Neuronal stem cell (in vitro differentiated cells): ENCODE measurements around the gene MAPK7. TPM values are rescaled to one million over a fixed set of nuclear protein-coding genes. Genes with fewer than 3 reads are reported as not detected.
A peak's percentile ranks its signal among the peaks of the same experiment; 100 is the strongest.

Experiments
- DNase-seq: peaks from one replicate; pipeline ENCODE4 v3.0.0-alpha.2; 2013; ENCODE audit warnings: low spot score
- H2AFZ ChIP-seq: one replicate; pipeline ENCODE4 v1.6.1; 2013; ENCODE audit warnings: mild to moderate bottlenecking, low read length, inconsistent platforms
- H2AK5ac ChIP-seq: 2 replicates; pipeline ENCODE4 v1.6.1; 2013; ENCODE audit warnings: low read depth, mild to moderate bottlenecking, inconsistent platforms, low read length, moderate library complexity, mixed read lengths
- H2BK120ac ChIP-seq: 2 replicates; pipeline ENCODE4 v1.6.1; 2013; ENCODE audit warnings: low read depth, mild to moderate bottlenecking, inconsistent platforms, low read length, moderate library complexity, mixed read lengths
- H2BK12ac ChIP-seq: one replicate; pipeline ENCODE4 v1.6.1; 2013; ENCODE audit warnings: low read length, inconsistent platforms
- H2BK15ac ChIP-seq: 2 replicates; pipeline ENCODE4 v1.6.1; 2013; ENCODE audit warnings: mild to moderate bottlenecking, low read length, inconsistent platforms, mixed read lengths
- H2BK5ac ChIP-seq: one replicate; pipeline ENCODE4 v1.6.1; 2013; ENCODE audit warnings: inconsistent platforms, mild to moderate bottlenecking, low read length, moderate library complexity
- H3K14ac ChIP-seq: one replicate; pipeline ENCODE4 v1.6.1; 2013; ENCODE audit warnings: low read length, inconsistent platforms
- H3K18ac ChIP-seq: 2 replicates; pipeline ENCODE4 v1.6.1; 2013; ENCODE audit warnings: low read length, inconsistent platforms
- H3K23ac ChIP-seq: 2 replicates; pipeline ENCODE4 v1.6.1; 2013; ENCODE audit warnings: low read depth, mild to moderate bottlenecking, mixed read lengths, low read length, inconsistent platforms; ENCODE audit not compliant: poor library complexity
- H3K27ac ChIP-seq: replicated peaks from 3 replicates; pipeline ENCODE4 v1.5.1; 2013; ENCODE audit warnings: low read length, inconsistent platforms
- H3K27me3 ChIP-seq, 3 experiments: 2 replicates each; pipeline ENCODE4 v1.6.1; 2013; ENCODE audit warnings: low read length in 3 of 3, mild to moderate bottlenecking in 2 of 3, inconsistent platforms in 1 of 3, low read depth in 1 of 3, mixed read lengths in 1 of 3, moderate library complexity in 1 of 3; ENCODE audit not compliant: control insufficient read depth in 3 of 3, insufficient read depth in 3 of 3
- H3K36me3 ChIP-seq, 2 donors: replicated peaks in 1 of 2; 2 replicates each; pipeline ENCODE4 v1.6.1; 2013; ENCODE audit warnings: low read length in 2 of 2; ENCODE audit not compliant: control insufficient read depth in 2 of 2, insufficient read depth in 2 of 2
- H3K4ac ChIP-seq: 2 replicates; pipeline ENCODE4 v1.6.1; 2013; ENCODE audit warnings: inconsistent platforms, mild to moderate bottlenecking, low read length, moderate library complexity
- H3K4me1 ChIP-seq, 2 donors: 1 replicate in 1 of 2; 2 replicates in 1 of 2; pipeline ENCODE4 v1.6.1; 2013; ENCODE audit warnings: low read length in 2 of 2, low read depth in 1 of 2; ENCODE audit not compliant: control insufficient read depth in 2 of 2, insufficient read depth in 1 of 2
- H3K4me2 ChIP-seq: one replicate; pipeline ENCODE4 v1.6.1; 2013; ENCODE audit warnings: mild to moderate bottlenecking, low read length, inconsistent platforms; ENCODE audit not compliant: insufficient read depth, poor library complexity, severe bottlenecking
- H3K4me3 ChIP-seq, 2 donors: 2 replicates each; pipeline ENCODE4 v1.5.1; 2013; ENCODE audit warnings: low read length in 2 of 2, mild to moderate bottlenecking in 2 of 2, inconsistent platforms in 1 of 2, moderate library complexity in 1 of 2
- H3K79me1 ChIP-seq: one replicate; pipeline ENCODE4 v1.6.1; 2013; ENCODE audit warnings: low read depth, mild to moderate bottlenecking, inconsistent platforms, low read length, moderate library complexity
- H3K9ac ChIP-seq: one replicate; pipeline ENCODE4 v1.6.1; 2013; ENCODE audit warnings: mild to moderate bottlenecking, low read depth, low read length, inconsistent platforms; ENCODE audit not compliant: poor library complexity
- H3K9me3 ChIP-seq, 2 donors: replicated peaks in 1 of 2; 2 replicates each; pipeline versions ENCODE3 to v1.6.1; 2013; ENCODE audit warnings: low read length in 2 of 2, mild to moderate bottlenecking in 2 of 2, inconsistent platforms in 1 of 2, low read depth in 1 of 2, mixed read lengths in 1 of 2, moderate library complexity in 1 of 2; ENCODE audit not compliant: control insufficient read depth in 2 of 2, insufficient read depth in 1 of 2
- H4K8ac ChIP-seq: one replicate; pipeline ENCODE4 v1.6.1; 2013; ENCODE audit warnings: low read depth, mild to moderate bottlenecking, inconsistent platforms, low read length, moderate library complexity
- H4K91ac ChIP-seq: one replicate; pipeline ENCODE4 v1.6.1; 2013; ENCODE audit warnings: low read length, low read depth, mild to moderate bottlenecking, inconsistent platforms; ENCODE audit not compliant: poor library complexity
- WGBS, 2 donors: extraction: QIAGEN DNeasy Blood & Tissue Kit; methylation state at CpG; one replicate each; pipeline ENCODE4 v1.1.7; 2013; ENCODE audit warnings: missing lambda C conversion rate in 2 of 2, mixed read lengths in 1 of 2; ENCODE audit not compliant: insufficient read length in 2 of 2, insufficient replicate concordance in 1 of 2; ENCODE audit errors: extremely low coverage in 2 of 2; 5-methylcytosine and 5-hydroxymethylcytosine counted together
- small RNA-seq: library from polyadenylated mRNA; stranded (forward); fragments of <200 nt; extraction: miRNeasy Mini kit (QIAGEN cat#:217004); gene quantifications from one replicate; pipeline ENCODE3, GENCODE V24; 2013; ENCODE audit not compliant: insufficient read depth

The MAPK7 gene

DNA sequence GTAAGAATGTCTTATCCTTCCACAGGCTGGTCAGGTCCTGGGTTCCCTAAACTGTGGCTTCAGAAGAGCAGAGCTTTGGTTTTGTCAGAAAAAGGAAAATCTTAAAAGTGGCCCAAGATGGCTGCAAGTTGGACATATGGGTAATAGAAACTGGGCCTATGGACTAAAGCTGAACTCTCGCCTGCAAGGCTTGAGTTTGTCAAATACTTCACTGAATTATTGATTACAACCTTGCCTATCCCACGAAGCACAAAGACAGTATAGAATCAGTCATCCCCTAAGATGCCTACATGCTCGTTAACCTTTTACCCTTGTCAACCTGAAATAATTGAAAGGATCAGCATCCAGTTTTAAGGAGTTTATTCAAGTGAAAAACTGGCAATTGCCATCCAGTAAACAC lies 53.4 kb downstream of the MAPK7 start:
- no peaks in the 10 kb centered on the region for H3K36me3 ChIP-seq
- no peak overlapping the region for H2BK5ac ChIP-seq
- no peak overlapping the region for H2AK5ac ChIP-seq
- H3K27me3 ChIP-seq = peaks cover 0 to 17% (median 0%) of the 10 kb centered on the region in 3 experiments
- no peak overlapping the region for H2BK12ac ChIP-seq
- no peak overlapping the region for H2AFZ ChIP-seq
- DNase-seq = peak; percentile 57
- no peaks in the 10 kb centered on the region for H3K79me1 ChIP-seq
- H3K27ac ChIP-seq = peak overlapping the region; percentile 83
- H2BK120ac ChIP-seq = no peak overlapping the region
- H3K4me3 ChIP-seq = no peak overlapping the region
- H3K9me3 ChIP-seq = no peaks in the 10 kb centered on the region
- H3K4me1 ChIP-seq = peaks cover 0 to 13% of the 10 kb centered on the region in 2 donors
- no peak overlapping the region for H3K23ac ChIP-seq
- H3K4me2 ChIP-seq = no peak overlapping the region
- no peak overlapping the region for H3K4ac ChIP-seq
- H2BK15ac ChIP-seq = no peak overlapping the region
- H4K8ac ChIP-seq = no peak overlapping the region
- H4K91ac ChIP-seq = no peak overlapping the region
- no peak overlapping the region for H3K18ac ChIP-seq
- no CpG with 5 or more reads among the region's 3 CpGs for WGBS, 2 donors
- H3K14ac ChIP-seq = no peak overlapping the region
- no peak overlapping the region for H3K9ac ChIP-seq

Small RNAs within 50 kb of the gene (small RNA-seq; reads per million reads assigned to genes)
- gene MIR1180 (800 reads per million, percentile 99 among the genes with 10 or more reads in this experiment), gene RF00537 (not detected)
